Nephron (organoid): ENCODE data around the gene MAP2K7.

Experiments used
- H3K27ac Mint-ChIP-seq, 3 experiments: 2 replicates each; pipeline ENCODE4 v1.8.0; 2020; ENCODE audit warnings: mixed read lengths in 3 of 3, mild to moderate bottlenecking in 2 of 3, moderate library complexity in 1 of 3
- H3K27me3 Mint-ChIP-seq: 2 replicates; pipeline ENCODE4 v1.8.0; 2021; ENCODE audit warnings: low read depth, mild to moderate bottlenecking, moderate library complexity, mixed read lengths
- H3K36me3 Mint-ChIP-seq: 2 replicates; pipeline ENCODE4 v1.8.0; 2020; ENCODE audit warnings: low read depth, mixed read lengths
- H3K4me1 Mint-ChIP-seq: 2 replicates; pipeline ENCODE4 v1.8.0; 2020; ENCODE audit warnings: mixed read lengths
- H3K4me3 Mint-ChIP-seq, 3 experiments: 2 replicates each; pipeline ENCODE4 v1.8.0; 2020; ENCODE audit warnings: mild to moderate bottlenecking in 3 of 3, mixed read lengths in 3 of 3, moderate library complexity in 2 of 3
- H3K9me3 Mint-ChIP-seq: 2 replicates; pipeline ENCODE4 v1.8.0; 2020; ENCODE audit warnings: mixed read lengths
- CTCF ChIP-seq, 3 experiments: fragments of 200-600 bp; sonication (generic); IDR thresholded peaks; one replicate each; pipeline ENCODE4 v1.5.0; 2021; ENCODE audit warnings: antibody characterized with exemption in 3 of 3; ENCODE audit not compliant: unreplicated experiment in 3 of 3

The MAP2K7 gene

GRCh38 chr19:7879836-7880235 lies 23.8 kb upstream of the MAP2K7 start:
- no peaks in the 10 kb centered on the region for H3K9me3 Mint-ChIP-seq
- H3K36me3 Mint-ChIP-seq: no peaks in the 10 kb centered on the region
- H3K27ac Mint-ChIP-seq: no peak overlapping the region
- peaks cover 21% of the 10 kb centered on the region for H3K27me3 Mint-ChIP-seq
- H3K4me1 Mint-ChIP-seq: peaks cover 5% of the 10 kb centered on the region
- no peak for TF ChIP-seq CTCF (IDR thresholded peaks at IDR 0.05; ENCODE audit: unreplicated experiment in 3 of 3)
- H3K4me3 Mint-ChIP-seq: no peak overlapping the region

GRCh38 chr19:7881910-7882309 lies 21.8 kb upstream of the MAP2K7 start:
- H3K9me3 Mint-ChIP-seq: no peaks in the 10 kb centered on the region
- peaks cover 14% of the 10 kb centered on the region for H3K27me3 Mint-ChIP-seq
- no peaks in the 10 kb centered on the region for H3K36me3 Mint-ChIP-seq
- TF ChIP-seq CTCF (IDR thresholded peaks at IDR 0.05; ENCODE audit: unreplicated experiment in 3 of 3): no peak
- peaks cover 5% of the 10 kb centered on the region for H3K4me1 Mint-ChIP-seq
- no peak overlapping the region for H3K27ac Mint-ChIP-seq
- H3K4me3 Mint-ChIP-seq: no peak overlapping the region

- no peaks in the 10 kb centered on the region for H3K9me3 Mint-ChIP-seq
- no peak for TF ChIP-seq CTCF (IDR thresholded peaks at IDR 0.05; ENCODE audit: unreplicated experiment in 3 of 3)
- no peaks in the 10 kb centered on the region for H3K4me1 Mint-ChIP-seq
- H3K36me3 Mint-ChIP-seq: no peaks in the 10 kb centered on the region
- peaks cover 14% of the 10 kb centered on the region for H3K27me3 Mint-ChIP-seq
- no peak overlapping the region for H3K4me3 Mint-ChIP-seq
- H3K27ac Mint-ChIP-seq: no peak overlapping the region
Measured at GRCh38 chr19:7883105-7883504, 20.6 kb upstream of the MAP2K7 start.

GRCh38 chr19:7883796-7884570 lies 19.7 kb upstream of the MAP2K7 start:
- no peaks in the 10 kb centered on the region for H3K36me3 Mint-ChIP-seq
- no peak overlapping the region for H3K4me3 Mint-ChIP-seq
- no peaks in the 10 kb centered on the region for H3K4me1 Mint-ChIP-seq
- no peak overlapping the region for H3K27ac Mint-ChIP-seq
- no peak for TF ChIP-seq CTCF (IDR thresholded peaks at IDR 0.05; ENCODE audit: unreplicated experiment in 3 of 3)
- H3K27me3 Mint-ChIP-seq: peaks cover 14% of the 10 kb centered on the region
- H3K9me3 Mint-ChIP-seq: no peaks in the 10 kb centered on the region

GRCh38 chr19:7885818-7886217 lies 17.9 kb upstream of the MAP2K7 start:
- H3K4me1 Mint-ChIP-seq: no peaks in the 10 kb centered on the region

More at GRCh38 chr19:7885818-7886217, 17.9 kb upstream of the MAP2K7 start:
- Mint-ChIP-seq H3K27me3 (peaks cover 22% of the 10 kb centered on the region), H3K36me3 (no peaks in the 10 kb centered on the region), H3K27ac (no peak overlapping the region), H3K4me3 (peak overlapping the region in 1 of 3 experiments; percentile 6), H3K9me3 (no peaks in the 10 kb centered on the region)
- no peak for TF ChIP-seq CTCF (IDR thresholded peaks at IDR 0.05; ENCODE audit: unreplicated experiment in 3 of 3)
